Stimulated activated CD4-positive, alpha-beta T cell treated with anti-CD3 and anti-CD28 coated beads, Interleukin-12 subunit alpha, Interleukin-12 subunit beta, amount 100 ng/mL, for 48 hours (primary cell): ENCODE measurements around the gene SLC25A21.
"Not testable (repeated sequence)": the region's sequence is repeated elsewhere in the genome, so short reads cannot be mapped to it uniquely, and the experiment has no call there.

Experiments used
- DNase-seq, 3 donors: peaks; one replicate each; pipeline ENCODE4 v3.0.0-alpha.2; 2020; ENCODE audit warnings: low read depth in 2 of 3, low spot score in 1 of 3

The SLC25A21 gene

GRCh38 chr14:36843410-36843809 lies 329.0 kb downstream of the SLC25A21 start:
- DNase-seq, result no peak

- DNase-seq, result no peak
Observed at GRCh38 chr14:36835128-36835527, 337.3 kb downstream of the SLC25A21 start.

GRCh38 chr14:36834293-36834692 lies 338.1 kb downstream of the SLC25A21 start:
- no peak for DNase-seq

- no peak for DNase-seq
Observed at GRCh38 chr14:36829547-36829946, 342.9 kb downstream of the SLC25A21 start.

GRCh38 chr14:36827861-36828260 lies 344.5 kb downstream of the SLC25A21 start:
- no peak for DNase-seq

GRCh38 chr14:36826614-36827013 lies 345.8 kb downstream of the SLC25A21 start:
- DNase-seq, result no peak

- no peak for DNase-seq
Observed at GRCh38 chr14:36824854-36825253, 347.6 kb downstream of the SLC25A21 start.

- DNase-seq, result no peak
Observed at GRCh38 chr14:36823651-36824050, 348.8 kb downstream of the SLC25A21 start.

GRCh38 chr14:36822685-36823084 lies 349.7 kb downstream of the SLC25A21 start:
- DNase-seq, result no peak

- DNase-seq, result no peak
Observed at GRCh38 chr14:36820901-36821300, 351.5 kb downstream of the SLC25A21 start.

- no peak for DNase-seq
Observed at GRCh38 chr14:36820111-36820709, 352.2 kb downstream of the SLC25A21 start.

GRCh38 chr14:36818794-36819384 lies 353.5 kb downstream of the SLC25A21 start:
- DNase-seq, result no peak

- no peak for DNase-seq
Observed at GRCh38 chr14:36818246-36818645, 354.2 kb downstream of the SLC25A21 start.

GRCh38 chr14:36817071-36817930 lies 355.1 kb downstream of the SLC25A21 start:
- no peak for DNase-seq

- DNase-seq, result no peak
Observed at GRCh38 chr14:36816481-36816880, 355.9 kb downstream of the SLC25A21 start.

GRCh38 chr14:36814783-36815182 lies 357.6 kb downstream of the SLC25A21 start:
- DNase-seq, result not testable (repeated sequence)

- no peak for DNase-seq
Observed at GRCh38 chr14:36810209-36810608, 362.2 kb downstream of the SLC25A21 start.

GRCh38 chr14:36807727-36808126 lies 364.7 kb downstream of the SLC25A21 start:
- no peak for DNase-seq

- no peak for DNase-seq
Observed at GRCh38 chr14:36805131-36805559, 367.3 kb downstream of the SLC25A21 start.

- no peak for DNase-seq
Observed at GRCh38 chr14:36797634-36798033, 374.8 kb downstream of the SLC25A21 start.

GRCh38 chr14:36791402-36791801 lies 381.0 kb downstream of the SLC25A21 start:
- no peak for DNase-seq

- DNase-seq, result no peak
Observed at GRCh38 chr14:36785511-36785910, 386.9 kb downstream of the SLC25A21 start.
